DND-41 (cell line): Measurements from ENCODE around the gene CRHR2.

Experiments
- EZH2 ChIP-seq: IDR thresholded peaks from 3 replicates; pipeline ENCODE4 v1.6.1; 2012; ENCODE audit warnings: borderline replicate concordance, low read depth, mild to moderate bottlenecking, moderate library complexity, low read length, inconsistent platforms; ENCODE audit not compliant: severe bottlenecking
- TF ChIP-seq, protein P1 (sequence below): IDR thresholded peaks from 2 replicates; pipeline ENCODE4 v1.5.1; 2012; ENCODE audit warnings: borderline replicate concordance, low read length, moderate library complexity, mild to moderate bottlenecking; ENCODE audit not compliant: poor library complexity, severe bottlenecking; ENCODE audit errors: extremely low read depth

DNA sequence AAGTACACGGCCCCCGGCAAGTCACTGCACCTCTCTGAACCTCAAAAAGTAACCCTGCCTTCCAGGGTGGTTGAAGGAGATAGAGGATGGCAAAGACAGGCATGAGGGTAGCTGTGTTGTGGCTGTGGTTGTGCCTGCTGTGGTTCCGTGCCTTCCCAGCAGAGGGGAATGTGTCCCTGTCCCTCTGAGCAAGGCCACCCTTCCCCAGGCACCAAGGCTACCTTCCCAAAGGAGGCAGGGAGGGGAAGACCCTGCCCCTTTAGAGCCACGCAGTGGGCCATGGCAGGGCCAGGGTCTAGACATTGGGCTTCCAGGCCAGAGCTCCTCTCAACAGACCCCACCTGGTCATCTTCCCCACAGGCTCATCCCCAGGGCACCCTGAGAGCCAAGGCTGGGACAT lies 18.8 kb downstream of the CRHR2 start:
- no peak for TF ChIP-seq EZH2
- TF ChIP-seq, protein P1, sequence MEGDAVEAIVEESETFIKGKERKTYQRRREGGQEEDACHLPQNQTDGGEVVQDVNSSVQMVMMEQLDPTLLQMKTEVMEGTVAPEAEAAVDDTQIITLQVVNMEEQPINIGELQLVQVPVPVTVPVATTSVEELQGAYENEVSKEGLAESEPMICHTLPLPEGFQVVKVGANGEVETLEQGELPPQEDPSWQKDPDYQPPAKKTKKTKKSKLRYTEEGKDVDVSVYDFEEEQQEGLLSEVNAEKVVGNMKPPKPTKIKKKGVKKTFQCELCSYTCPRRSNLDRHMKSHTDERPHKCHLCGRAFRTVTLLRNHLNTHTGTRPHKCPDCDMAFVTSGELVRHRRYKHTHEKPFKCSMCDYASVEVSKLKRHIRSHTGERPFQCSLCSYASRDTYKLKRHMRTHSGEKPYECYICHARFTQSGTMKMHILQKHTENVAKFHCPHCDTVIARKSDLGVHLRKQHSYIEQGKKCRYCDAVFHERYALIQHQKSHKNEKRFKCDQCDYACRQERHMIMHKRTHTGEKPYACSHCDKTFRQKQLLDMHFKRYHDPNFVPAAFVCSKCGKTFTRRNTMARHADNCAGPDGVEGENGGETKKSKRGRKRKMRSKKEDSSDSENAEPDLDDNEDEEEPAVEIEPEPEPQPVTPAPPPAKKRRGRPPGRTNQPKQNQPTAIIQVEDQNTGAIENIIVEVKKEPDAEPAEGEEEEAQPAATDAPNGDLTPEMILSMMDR: no peak
